Measurements from ENCODE around the gene TSFM. TPM values are rescaled to one million over a fixed set of nuclear protein-coding genes. Genes with fewer than 3 reads are reported as not detected.
A peak's percentile ranks its signal among the peaks of the same experiment; 100 is the strongest.

Gene TSFM
- total RNA-seq, 1 donor from 2014 or later = 28.4 TPM

DNA sequence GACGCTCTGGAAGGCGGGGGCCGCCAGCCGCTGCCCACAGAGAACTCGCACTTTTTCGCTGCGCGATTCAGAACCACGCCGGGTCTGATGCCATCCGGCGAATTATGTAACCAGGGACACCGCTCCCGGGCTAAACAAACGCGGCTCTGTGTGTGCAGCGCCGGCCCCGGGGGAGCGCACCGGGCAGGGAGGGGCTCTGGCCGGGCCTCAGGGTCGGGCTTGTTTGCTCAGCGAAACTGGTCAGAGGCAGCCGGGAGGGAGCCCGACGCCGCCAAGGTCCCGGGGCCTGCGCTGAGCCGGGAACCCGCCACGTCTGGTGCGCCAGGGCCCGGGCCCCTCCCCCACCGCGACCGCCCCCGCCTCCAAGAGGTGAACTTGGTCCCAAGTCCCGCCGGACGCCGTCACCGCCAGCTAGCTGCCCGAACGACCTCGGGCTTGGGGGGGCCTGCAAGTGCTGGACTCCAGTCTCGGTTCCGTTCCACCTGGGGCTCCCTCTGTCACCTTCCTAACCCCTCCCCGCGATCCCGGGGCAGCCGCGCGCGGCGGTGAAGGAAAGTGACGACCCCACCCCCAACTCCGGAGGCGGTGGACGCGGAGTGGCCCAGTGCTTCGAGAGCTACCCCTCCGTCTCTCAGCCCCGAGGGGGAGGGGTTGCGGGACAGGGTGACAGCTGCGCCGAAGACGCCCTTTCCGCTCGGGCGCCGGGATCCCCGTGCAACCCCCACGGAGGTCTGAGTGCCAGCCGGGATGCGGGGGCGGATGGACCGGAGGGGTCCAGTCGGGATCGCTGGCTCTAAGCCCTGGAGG is 63.1 kb downstream of the TSFM start:
- intact Hi-C loops (cut with micrococcal nuclease) = loop anchor here (1.0 to 5.0 kb wide), 6 partner anchors 14 to 368 kb away; partner anchors contain the start of genes ARHGAP9, CDK4 and TSFM
- H3K4me1 Mint-ChIP-seq = peaks cover 48% of the 10 kb centered on the region
- peak overlapping the region; percentile 86 for H3K4me3 Mint-ChIP-seq

DNA sequence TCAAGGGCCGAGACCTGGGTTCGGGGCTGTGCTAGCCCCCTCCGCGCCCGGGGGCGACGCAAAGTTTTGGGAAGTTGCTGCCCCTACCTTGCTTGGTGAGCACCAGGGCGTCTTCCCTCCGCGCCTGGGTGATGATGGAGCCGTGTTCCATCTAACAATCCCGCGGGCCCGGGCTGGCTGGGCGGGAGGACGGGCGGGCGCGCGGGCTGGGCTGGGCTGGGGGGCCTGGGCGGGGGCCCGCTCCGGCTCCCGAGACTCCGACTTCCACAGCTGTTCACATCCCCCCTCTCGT is 63.6 kb downstream of the TSFM start:
- Mint-ChIP-seq H3K36me3 (ENCODE audit: low read depth) (peaks cover 6% of the 10 kb centered on the region), H3K9me3 (no peaks in the 10 kb centered on the region), H3K4me1 (peaks cover 48% of the 10 kb centered on the region), H3K27ac (peak overlapping the region; percentile 85), H3K4me3 (peak overlapping the region; percentile 86), H3K27me3 (peaks cover 3% of the 10 kb centered on the region)
- ATAC-seq (ENCODE audit: low read depth) (peak; percentile 15), DNase-seq (no peak)
- intact Hi-C loops (cut with micrococcal nuclease) = loop anchor here (1.0 to 5.0 kb wide), 3 partner anchors 19 to 369 kb away; partner anchors contain the start of gene ARHGAP9
- CTCF ChIA-PET = interaction anchor here (1.1 to 1.9 kb wide), 3 partner anchors 50 to 59 kb away, joined by 3 to 10 read pairs (median 7); no protein-coding TSS in a partner anchor
- POLR2A ChIA-PET = interaction anchor here (0.6 to 6.7 kb wide), 10 partner anchors 9 to 788 kb away, joined by 3 to 122 read pairs (median 8); partner anchors contain the start of genes ATP23, EEF1AKMT3, METTL1 and TSPAN31
- TF ChIP-seq, protein P1, sequence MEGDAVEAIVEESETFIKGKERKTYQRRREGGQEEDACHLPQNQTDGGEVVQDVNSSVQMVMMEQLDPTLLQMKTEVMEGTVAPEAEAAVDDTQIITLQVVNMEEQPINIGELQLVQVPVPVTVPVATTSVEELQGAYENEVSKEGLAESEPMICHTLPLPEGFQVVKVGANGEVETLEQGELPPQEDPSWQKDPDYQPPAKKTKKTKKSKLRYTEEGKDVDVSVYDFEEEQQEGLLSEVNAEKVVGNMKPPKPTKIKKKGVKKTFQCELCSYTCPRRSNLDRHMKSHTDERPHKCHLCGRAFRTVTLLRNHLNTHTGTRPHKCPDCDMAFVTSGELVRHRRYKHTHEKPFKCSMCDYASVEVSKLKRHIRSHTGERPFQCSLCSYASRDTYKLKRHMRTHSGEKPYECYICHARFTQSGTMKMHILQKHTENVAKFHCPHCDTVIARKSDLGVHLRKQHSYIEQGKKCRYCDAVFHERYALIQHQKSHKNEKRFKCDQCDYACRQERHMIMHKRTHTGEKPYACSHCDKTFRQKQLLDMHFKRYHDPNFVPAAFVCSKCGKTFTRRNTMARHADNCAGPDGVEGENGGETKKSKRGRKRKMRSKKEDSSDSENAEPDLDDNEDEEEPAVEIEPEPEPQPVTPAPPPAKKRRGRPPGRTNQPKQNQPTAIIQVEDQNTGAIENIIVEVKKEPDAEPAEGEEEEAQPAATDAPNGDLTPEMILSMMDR (IDR thresholded peaks at IDR 0.05) = no peak

More for the DNA sequence above, 63.1 kb downstream of the TSFM start:
- ATAC-seq (ENCODE audit: low read depth) = peak; percentile 43
- DNase-seq = peak; percentile 68
- ChIA-PET CTCF (interaction anchor here (0.6 to 1.9 kb wide), 7 partner anchors 51 to 89 kb away, joined by 3 to 10 read pairs (median 4); no protein-coding TSS in a partner anchor), POLR2A (interaction anchor here (0.6 to 6.7 kb wide), 10 partner anchors 9 to 788 kb away, joined by 3 to 122 read pairs (median 9); partner anchors contain the start of genes ATP23, EEF1AKMT3 and METTL1)
- TF ChIP-seq, protein P1 (IDR thresholded peaks at IDR 0.05) = no peak
- H3K27me3 Mint-ChIP-seq = no peaks in the 10 kb centered on the region
- H3K27ac Mint-ChIP-seq = peak overlapping the region; percentile 85
- peaks cover 6% of the 10 kb centered on the region for H3K36me3 Mint-ChIP-seq (ENCODE audit: low read depth)
- H3K9me3 Mint-ChIP-seq = no peaks in the 10 kb centered on the region

DNA sequence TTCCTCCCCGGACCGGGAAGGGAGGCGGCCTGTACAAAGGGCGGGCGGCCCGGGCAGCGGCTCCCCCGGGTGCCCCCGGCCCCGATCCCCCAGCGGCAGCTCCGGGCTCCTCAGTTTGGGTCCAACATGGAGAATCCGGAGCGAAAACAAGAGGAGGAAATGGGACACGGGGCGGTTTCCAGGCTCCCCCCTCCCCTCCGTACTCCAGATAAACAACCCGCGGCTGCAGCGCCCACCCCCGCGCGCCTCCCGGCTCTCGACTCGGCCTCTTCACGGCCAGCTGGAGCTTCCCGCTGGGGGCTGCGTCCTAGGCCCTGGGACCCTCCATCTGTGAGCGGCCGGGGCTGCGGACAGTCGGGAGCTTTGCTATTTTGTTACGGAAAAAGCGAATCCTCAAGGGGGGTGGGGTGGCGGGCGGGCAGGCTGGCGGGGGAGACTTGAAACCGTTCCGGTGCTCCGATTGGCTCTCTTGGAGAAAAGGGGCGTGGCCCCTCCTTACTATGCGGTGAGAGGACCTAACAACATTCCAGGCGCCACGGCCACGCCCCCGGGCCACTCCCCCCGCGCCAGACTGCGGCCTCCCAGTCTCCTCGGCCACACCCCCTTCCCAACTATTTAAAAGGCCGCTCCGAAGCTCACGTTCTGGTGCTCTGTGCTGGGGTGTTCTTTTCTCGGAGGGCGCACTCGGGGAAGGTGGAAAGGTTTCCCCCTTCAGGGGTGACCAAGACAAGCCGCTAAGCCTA is 64.2 kb downstream of the TSFM start, which contains the start of gene CTDSP2:
CTDSP2 (minus strand) TSS at position 153 of the 743 bp plus-strand sequence. CDS start 294 bp downstream, outside the sequence.
- POLR2A ChIA-PET = interaction anchor here (0.7 to 6.7 kb wide), 9 partner anchors 10 to 102 kb away, joined by 3 to 122 read pairs (median 11); partner anchors contain the start of genes ATP23, EEF1AKMT3, METTL1 and TSPAN31
- Mint-ChIP-seq H3K4me3 (peak within 1 kb of the TSS; percentile 86), H3K27ac (peak within 1 kb of the TSS; percentile 85), H3K4me1 (peaks cover 45% of the 10 kb centered on the region), H3K27me3 (peaks cover 8% of the 10 kb centered on the region), H3K9me3 (no peaks in the 10 kb centered on the region), H3K36me3 (ENCODE audit: low read depth) (peaks cover 6% of the 10 kb centered on the region)
- CTCF ChIA-PET = interaction anchor here (1.1 to 1.9 kb wide), 3 partner anchors 50 to 58 kb away, joined by 3 to 10 read pairs (median 7); no protein-coding TSS in a partner anchor
- TF ChIP-seq, protein P1 (IDR thresholded peaks at IDR 0.05) = no peak
- ATAC-seq (ENCODE audit: low read depth) (peak; percentile 47), DNase-seq (peak; percentile 81)
- intact Hi-C loops (cut with micrococcal nuclease) = loop anchor here (1.0 to 5.0 kb wide), 4 partner anchors 8 to 369 kb away; partner anchors contain the start of gene ARHGAP9

Other genes starting within 250 kb of the TSFM start
- gene DCTN2, start 235.6 kb upstream of the TSFM start, total RNA-seq = 83.3 and 91.8 TPM in 2 replicates
- 0.13 and 0.15 TPM in 2 replicates for gene KIF5A, start 232.7 kb upstream of the TSFM start, total RNA-seq
- 16.5 and 17.9 TPM in 2 replicates for gene PIP4K2C, start 191.6 kb upstream of the TSFM start, total RNA-seq
- 3.7 and 3.9 TPM in 2 replicates for gene DTX3, start 178.0 kb upstream of the TSFM start, total RNA-seq
- not detected in 2 replicates for gene ARHGEF25, start 171.4 kb upstream of the TSFM start, total RNA-seq
- 0.31 and 0.51 TPM in 2 replicates for gene B4GALNT1, start 149.6 kb upstream of the TSFM start, total RNA-seq
- 166 TPM in 2 replicates for gene OS9, start 88.7 kb upstream of the TSFM start, total RNA-seq
- gene AGAP2, start 44.0 kb upstream of the TSFM start, total RNA-seq = 17.5 and 18.5 TPM in 2 replicates
- 35.8 and 37.6 TPM in 2 replicates for gene TSPAN31, start 37.7 kb upstream of the TSFM start, total RNA-seq
- 95.7 and 95.9 TPM in 2 replicates for gene CDK4, start 30.5 kb upstream of the TSFM start, total RNA-seq
- gene MARCHF9, start 27.7 kb upstream of the TSFM start, total RNA-seq = 54.1 and 58.2 TPM in 2 replicates
- 2.4 and 2.5 TPM in 2 replicates for gene CYP27B1, start 15.7 kb upstream of the TSFM start, total RNA-seq
- 32.2 and 40.7 TPM in 2 replicates for gene METTL1, start 10.7 kb upstream of the TSFM start, total RNA-seq
- gene EEF1AKMT3, start 10.2 kb upstream of the TSFM start, total RNA-seq = 0.60 and 1.2 TPM in 2 replicates
- 1.5 and 3.1 TPM in 2 replicates for gene AVIL, start 35.9 kb downstream of the TSFM start, total RNA-seq
- 73.2 and 81.5 TPM in 2 replicates for gene CTDSP2, start 63.9 kb downstream of the TSFM start, total RNA-seq
- 3.0 and 3.9 TPM in 2 replicates for gene ATP23, start 158.8 kb downstream of the TSFM start, total RNA-seq

Measured in activated B cell treated with CpG ODN at 0.5 μM for 24 hours (primary cell).